ENCODE measurements around the gene LFNG. TPM values are rescaled to one million over a fixed set of nuclear protein-coding genes. Genes with fewer than 3 reads are reported as not detected.

Gene LFNG
- total RNA-seq, 1 donor = 10.8 TPM

- no peak for DNase-seq (ENCODE audit: low read depth)
- no peak for TF ChIP-seq CTCF (IDR thresholded peaks at IDR 0.05; ENCODE audit: insufficient read depth, low read depth, low read length)
- no peak overlapping the region for H3K4me3 ChIP-seq (ENCODE audit: low read depth, low read length)
These were observed 23.6 kb downstream of the LFNG start for GRCh38 chr7:2542916-2543871.

GRCh38 chr7:2544541-2545188, 25.1 kb downstream of the LFNG start:
- DNase-seq (ENCODE audit: low read depth) = no peak
- TF ChIP-seq CTCF (IDR thresholded peaks at IDR 0.05; ENCODE audit: insufficient read depth, low read depth, low read length) = no peak
- H3K4me3 ChIP-seq (ENCODE audit: low read depth, low read length) = no peak overlapping the region

GRCh38 chr7:2545746-2546425, 26.3 kb downstream of the LFNG start:
- DNase-seq (ENCODE audit: low read depth) = no peak
- no peak for TF ChIP-seq CTCF (IDR thresholded peaks at IDR 0.05; ENCODE audit: insufficient read depth, low read depth, low read length)
- no peak overlapping the region for H3K4me3 ChIP-seq (ENCODE audit: low read depth, low read length)

GRCh38 chr7:2546776-2547586, 27.4 kb downstream of the LFNG start:
- no peak overlapping the region for H3K4me3 ChIP-seq (ENCODE audit: low read depth, low read length)
- no peak for DNase-seq (ENCODE audit: low read depth)
- TF ChIP-seq CTCF (IDR thresholded peaks at IDR 0.05; ENCODE audit: insufficient read depth, low read depth, low read length) = no peak

- DNase-seq (ENCODE audit: low read depth) = no peak
- TF ChIP-seq CTCF (IDR thresholded peaks at IDR 0.05; ENCODE audit: insufficient read depth, low read depth, low read length) = no peak
- no peak overlapping the region for H3K4me3 ChIP-seq (ENCODE audit: low read depth, low read length)
These were observed 31.8 kb downstream of the LFNG start for GRCh38 chr7:2551418-2551817.

GRCh38 chr7:2553108-2553507, 33.5 kb downstream of the LFNG start:
- H3K4me3 ChIP-seq (ENCODE audit: low read depth, low read length) = no peak overlapping the region
- no peak for DNase-seq (ENCODE audit: low read depth)
- no peak for TF ChIP-seq CTCF (IDR thresholded peaks at IDR 0.05; ENCODE audit: insufficient read depth, low read depth, low read length)
